Subcutaneous adipose tissue (tissue), 4 donors: ENCODE results near the gene MTCH1. TPM values are rescaled to one million over a fixed set of nuclear protein-coding genes. Genes with fewer than 3 reads are reported as not detected.

Experiments
- CTCF ChIP-seq: fragments of 450-650 bp; IDR thresholded peaks from one replicate; pipeline ENCODE4 v1.5.1; 2016; ENCODE audit warnings: low read depth, mild to moderate bottlenecking, control low read depth, antibody characterized with exemption, moderate library complexity
- total RNA-seq, 4 donors: library from RNA; depleted of rRNA; stranded (reverse); fragments of >200 nt; gene quantifications; one replicate each; pipeline ENCODE4 v1.1.0, GENCODE V29; 2016

The MTCH1 gene
- total RNA-seq, 4 donors from 2014 or later: 153 to 224 (median 196) TPM

- TF ChIP-seq CTCF: no peak
Observed at GRCh38 chr6:36969988-36970891, 15.8 kb downstream of the MTCH1 start.

- TF ChIP-seq CTCF: no peak
Observed at GRCh38 chr6:36969240-36969691, 16.7 kb downstream of the MTCH1 start.

GRCh38 chr6:36968266-36968977, 17.6 kb downstream of the MTCH1 start:
- TF ChIP-seq CTCF: no peak

- TF ChIP-seq CTCF: no peak
Observed at GRCh38 chr6:36967757-36968156, 18.2 kb downstream of the MTCH1 start.

- no peak for TF ChIP-seq CTCF
Observed at GRCh38 chr6:36967301-36967700, 18.7 kb downstream of the MTCH1 start.

GRCh38 chr6:36964908-36965307, 21.1 kb downstream of the MTCH1 start:
- TF ChIP-seq CTCF: no peak

GRCh38 chr6:36964349-36964748, 21.6 kb downstream of the MTCH1 start:
- TF ChIP-seq CTCF: no peak
